H1 (cell line): ENCODE measurements around the gene WDR6. TPM values are rescaled to one million over a fixed set of nuclear protein-coding genes. Genes with fewer than 3 reads are reported as not detected.

Experiments
- CBX8 ChIP-seq: fragments of 300-800, 300-1000 bp; sonication (generic); IDR thresholded peaks from 2 replicates; pipeline ENCODE4 v1.7.1; 2016; ENCODE audit warnings: low read depth, low read length, borderline replicate concordance
- CEBPB ChIP-seq: IDR thresholded peaks from 2 replicates; pipeline ENCODE4 v1.6.1; 2012; ENCODE audit warnings: low read depth, low read length
- CHD1 ChIP-seq: IDR thresholded peaks from 2 replicates; pipeline ENCODE4 v1.6.1; 2012; ENCODE audit warnings: low read depth, low read length, improper control_type of control experiment
- CREB1 ChIP-seq: IDR thresholded peaks from 2 replicates; pipeline ENCODE4 v1.6.1; 2012; ENCODE audit warnings: inconsistent platforms
- GABPA ChIP-seq: IDR thresholded peaks from 2 replicates; pipeline ENCODE4 v1.6.1; 2011; ENCODE audit warnings: mild to moderate bottlenecking, low read length, moderate library complexity, borderline replicate concordance; ENCODE audit not compliant: insufficient read depth
- KDM1A ChIP-seq: fragments of 200-600, 300-600 bp; sonication (generic); IDR thresholded peaks from 2 replicates; pipeline ENCODE4 v1.7.1; 2016; ENCODE audit warnings: mild to moderate bottlenecking, low read length, borderline replicate concordance
- KDM4A ChIP-seq: IDR thresholded peaks from one replicate; pipeline ENCODE4 v1.7.1; 2012; ENCODE audit warnings: low read depth, mild to moderate bottlenecking, moderate library complexity, low read length, inconsistent platforms; ENCODE audit not compliant: severe bottlenecking
- NANOG ChIP-seq: IDR thresholded peaks from 2 replicates; pipeline ENCODE4 v1.6.1; 2011; ENCODE audit warnings: low read length, low read depth, mild to moderate bottlenecking, inconsistent platforms; ENCODE audit not compliant: insufficient read depth, poor library complexity, severe bottlenecking
- NRF1 ChIP-seq: IDR thresholded peaks from 2 replicates; pipeline ENCODE4 v1.6.1; 2011; ENCODE audit warnings: mild to moderate bottlenecking, low read depth, low read length, improper control_type of control experiment
- POLR2A ChIP-seq, 2 experiments: IDR thresholded peaks; 1 replicate in 1 of 2; 2 replicates in 1 of 2; pipeline ENCODE4 v1.6.1; 2011; ENCODE audit warnings: low read depth in 2 of 2, low read length in 2 of 2, mild to moderate bottlenecking in 2 of 2; ENCODE audit errors: control extremely low read depth in 1 of 2
- POU5F1 ChIP-seq: IDR thresholded peaks from 2 replicates; pipeline ENCODE4 v1.6.1; 2011; ENCODE audit warnings: low read depth, mild to moderate bottlenecking, low read length, moderate library complexity
- RAD21 ChIP-seq, 2 experiments: IDR thresholded peaks in 1 of 2; conservative IDR thresholded peaks in 1 of 2; 2 replicates each; pipeline ENCODE4 v1.6.1; 2011; ENCODE audit warnings: low read depth in 2 of 2, low read length in 2 of 2, improper control_type of control experiment in 1 of 2, inconsistent platforms in 1 of 2, mild to moderate bottlenecking in 1 of 2, moderate library complexity in 1 of 2
- RBBP5 ChIP-seq: IDR thresholded peaks from 2 replicates; pipeline ENCODE4 v1.7.1; 2012; ENCODE audit warnings: low read depth, mild to moderate bottlenecking, inconsistent platforms, low read length, moderate library complexity, borderline replicate concordance
- RFX5 ChIP-seq: IDR thresholded peaks from 2 replicates; pipeline ENCODE4 v1.6.1; 2011; ENCODE audit warnings: low read depth, low read length, improper control_type of control experiment, borderline replicate concordance
- SIN3A ChIP-seq, 2 experiments: IDR thresholded peaks in 1 of 2; conservative IDR thresholded peaks in 1 of 2; 2 replicates each; pipeline ENCODE4 v1.6.1; 2011 to 2012; ENCODE audit warnings: low read length in 2 of 2, improper control_type of control experiment in 1 of 2, low read depth in 1 of 2, mild to moderate bottlenecking in 1 of 2
- SIX5 ChIP-seq: IDR thresholded peaks from 2 replicates; pipeline ENCODE4 v1.6.1; 2011; ENCODE audit warnings: mild to moderate bottlenecking, low read depth, low read length
- SP4 ChIP-seq: IDR thresholded peaks from 2 replicates; pipeline ENCODE4 v1.6.1; 2012; ENCODE audit warnings: low read length, inconsistent platforms
- TAF7 ChIP-seq: optimal IDR thresholded peaks from 2 replicates; pipeline ENCODE3; 2011; ENCODE audit warnings: low read depth, mild to moderate bottlenecking, inconsistent platforms, low read length, moderate library complexity, borderline replicate concordance
- TCF12 ChIP-seq: IDR thresholded peaks from 2 replicates; pipeline ENCODE4 v1.6.1; 2011; ENCODE audit warnings: low read depth, mild to moderate bottlenecking, low read length
- YY1 ChIP-seq: IDR thresholded peaks from 2 replicates; pipeline ENCODE4 v1.6.1; 2011; ENCODE audit warnings: low read depth, mild to moderate bottlenecking, low read length
- polyA plus RNA-seq, 7 experiments: library from polyadenylated mRNA; depleted of rRNA in 3 of 7; stranded (reverse) in 5 of 7; unstranded in 2 of 7; fragments of >200 nt in 5 of 7; fragments of 200-250 nt in 2 of 7; gene quantifications; 1 replicate in 5 of 7; 2 replicates in 1 of 7; 4 replicates in 1 of 7; pipeline versions ENCODE4 v1.2.1 to v1.2.3, GENCODE V29; 2011 to 2013; ENCODE audit warnings: missing spikeins in 2 of 7, mixed read lengths in 2 of 7
- total RNA-seq: library from RNA; stranded (reverse); fragmentation: NEBNext Ultra II Directional; extraction: Animal tissue kit (Norgen Biotek cat#: 25700); gene quantifications from 2 replicates; pipeline ENCODE4 v1.2.1, GENCODE V29; 2021
- TF ChIP-seq, protein P1 (sequence below): IDR thresholded peaks from 2 replicates; pipeline ENCODE4 v1.6.1; 2011; ENCODE audit warnings: low read length, improper control_type of control experiment
- TF ChIP-seq, protein P2 (sequence below): IDR thresholded peaks from 2 replicates; pipeline ENCODE4 v1.6.1; 2011; ENCODE audit warnings: low read depth, mild to moderate bottlenecking, low read length; ENCODE audit not compliant: insufficient read depth

The WDR6 gene
- total and polyA plus RNA-seq, 2 of the 8 experiments (the other 6 are each of a cell fraction or from before 2014, with no cell fraction given), result 180 to 257 TPM

DNA sequence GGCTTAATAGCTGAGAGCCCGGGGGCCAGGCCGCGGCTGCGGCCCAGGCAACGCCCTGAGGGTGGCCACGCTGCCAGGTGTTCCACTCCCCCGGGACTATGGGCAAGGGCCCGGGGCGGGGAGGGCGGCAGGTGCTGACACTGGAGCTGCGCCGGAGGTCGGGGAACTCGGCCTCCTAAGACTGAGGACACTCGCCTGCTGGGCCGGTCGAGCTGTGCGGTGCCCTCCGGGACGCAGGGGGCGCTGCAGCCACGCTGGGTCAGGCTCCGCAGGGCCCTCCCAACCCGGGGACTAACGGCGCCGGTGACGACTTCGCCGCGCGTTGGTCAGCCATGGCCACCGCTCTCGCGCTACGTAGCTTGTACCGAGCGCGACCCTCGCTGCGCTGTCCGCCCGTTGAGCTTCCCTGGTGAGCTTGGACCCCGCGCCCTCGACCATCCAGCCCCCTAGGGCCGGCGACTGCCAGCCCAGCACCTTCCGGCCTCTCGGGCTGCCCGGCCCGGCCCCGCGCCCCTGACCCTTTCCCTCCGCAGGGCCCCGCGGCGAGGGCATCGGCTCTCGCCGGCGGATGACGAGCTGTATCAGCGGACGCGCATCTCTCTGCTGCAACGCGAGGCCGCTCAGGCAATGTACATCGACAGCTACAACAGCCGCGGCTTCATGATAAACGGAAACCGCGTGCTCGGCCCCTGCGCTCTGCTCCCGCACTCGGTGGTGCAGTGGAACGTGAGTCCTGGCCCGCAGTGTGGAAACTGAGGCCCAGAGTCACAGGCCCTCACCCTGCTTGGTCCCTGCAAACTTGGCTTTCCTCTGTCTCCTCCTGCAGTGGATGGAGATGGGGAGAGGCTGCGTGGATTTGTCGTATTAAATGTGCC is 14.9 kb downstream of the WDR6 start, which contains the start of gene NDUFAF3 (continued):
- TF ChIP-seq, protein P1, sequence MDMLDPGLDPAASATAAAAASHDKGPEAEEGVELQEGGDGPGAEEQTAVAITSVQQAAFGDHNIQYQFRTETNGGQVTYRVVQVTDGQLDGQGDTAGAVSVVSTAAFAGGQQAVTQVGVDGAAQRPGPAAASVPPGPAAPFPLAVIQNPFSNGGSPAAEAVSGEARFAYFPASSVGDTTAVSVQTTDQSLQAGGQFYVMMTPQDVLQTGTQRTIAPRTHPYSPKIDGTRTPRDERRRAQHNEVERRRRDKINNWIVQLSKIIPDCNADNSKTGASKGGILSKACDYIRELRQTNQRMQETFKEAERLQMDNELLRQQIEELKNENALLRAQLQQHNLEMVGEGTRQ, result no peak; the same call in 1 of the 2 replicates
- TF ChIP-seq SP4, result no peak
- no peak for TF ChIP-seq CBX8
- no peak for TF ChIP-seq GABPA
- no peak for TF ChIP-seq KDM1A
- TF ChIP-seq RAD21 (IDR thresholded peaks at IDR 0.05 in 1 of 2, conservative IDR thresholded peaks at IDR 0.05 in 1 of 2; ENCODE audit: low read depth in 2 of 2, low read length in 2 of 2), result peak; percentile 25 to 41; a peak in 3 of 4 replicates
- TF ChIP-seq CEBPB, result no peak
- TF ChIP-seq NRF1, result no peak
- TF ChIP-seq TAF7, result peak; percentile 60
- TF ChIP-seq TCF12, result 0 out of 2 replicates have a peak, but pooled peaks have one; percentile 7
- no peak for TF ChIP-seq POU5F1
- TF ChIP-seq RBBP5, result peak; percentile 83; the same call in 1 of the 2 replicates
- peak; percentile 43 for TF ChIP-seq NANOG
- TF ChIP-seq CREB1, result peak; percentile 83
- TF ChIP-seq RFX5, result no peak
- peak; percentile 79 to 88; a peak in 3 of 4 replicates for TF ChIP-seq SIN3A (conservative IDR thresholded peaks at IDR 0.05 in 1 of 2, IDR thresholded peaks at IDR 0.05 in 1 of 2; ENCODE audit: low read depth in 1 of 2, low read length in 2 of 2)
- TF ChIP-seq SIX5, result no peak
- TF ChIP-seq CHD1, result no peak
- TF ChIP-seq KDM4A, result peak; percentile 72
- peak; percentile 89 for TF ChIP-seq YY1
- TF ChIP-seq, protein P2, sequence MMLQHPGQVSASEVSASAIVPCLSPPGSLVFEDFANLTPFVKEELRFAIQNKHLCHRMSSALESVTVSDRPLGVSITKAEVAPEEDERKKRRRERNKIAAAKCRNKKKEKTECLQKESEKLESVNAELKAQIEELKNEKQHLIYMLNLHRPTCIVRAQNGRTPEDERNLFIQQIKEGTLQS, result no peak
- TF ChIP-seq POLR2A (IDR thresholded peaks at IDR 0.05; ENCODE audit: control extremely low read depth in 1 of 2, low read depth in 2 of 2, low read length in 2 of 2), result peak in 1 of 2 experiments; percentile 88; a peak in 2 of 3 replicates
